CD4-positive, alpha-beta T cell treated with Interleukin-12 subunit alpha and Interleukin-12 subunit beta, for 1 hour (primary cell): ENCODE results near the gene EPSTI1.
"Not testable (repeated sequence)": the region's sequence is repeated elsewhere in the genome, so short reads cannot be mapped to it uniquely, and the experiment has no call there.

Experiments
- DNase-seq: peaks from one replicate; pipeline ENCODE4 v3.0.0-alpha.2; 2020

EPSTI1 gene

DNA sequence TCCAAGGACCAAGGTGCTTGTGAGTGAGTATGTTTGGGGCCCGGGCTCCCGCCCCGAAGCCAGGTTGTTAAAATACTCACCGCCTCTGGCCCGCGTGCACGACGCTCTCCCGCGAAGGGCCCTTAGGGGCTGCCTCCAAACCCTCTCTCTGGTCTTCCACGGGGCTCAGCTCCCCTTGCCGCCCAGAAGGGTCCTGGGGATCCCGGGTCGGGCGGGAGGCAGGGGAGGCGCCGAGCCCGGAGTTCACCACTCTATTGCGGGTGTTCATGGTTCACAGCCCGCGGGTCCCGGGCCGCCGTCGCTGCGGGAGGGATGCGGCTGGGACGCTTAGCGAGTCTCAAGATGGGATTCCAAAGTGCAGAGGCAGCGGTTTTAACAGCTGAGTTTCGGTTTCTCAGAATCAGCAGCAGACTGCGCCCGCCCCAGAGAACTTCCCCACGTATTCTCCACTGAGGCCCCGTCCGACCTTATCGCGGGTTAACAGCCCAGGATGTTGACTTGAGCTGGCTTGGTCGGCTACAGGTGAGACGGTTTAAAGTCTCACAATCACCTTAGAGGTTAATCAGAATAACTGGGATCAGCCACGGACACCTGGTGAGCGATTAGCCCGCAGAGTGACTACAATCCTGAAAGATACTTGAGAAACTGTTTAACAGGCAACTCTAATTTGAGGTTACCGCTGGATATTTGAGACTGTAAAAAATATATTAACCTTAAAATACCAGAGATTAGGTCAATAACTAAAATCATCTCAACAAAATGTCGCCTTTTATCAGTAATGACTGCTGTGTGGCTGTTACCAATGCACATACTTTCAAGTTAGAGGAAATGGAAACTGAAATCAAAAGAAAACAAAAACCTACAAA is at the start of gene EPSTI1:
Gene EPSTI1, minus strand, starts transcription at position 344 of the 866 bp plus-strand sequence. Its CDS starts 76 bp downstream, at position 268.
- peak; percentile 80 for DNase-seq

- no peak for DNase-seq
Observed at GRCh38 chr13:43041369-43041921, 49.4 kb upstream of the EPSTI1 start.

GRCh38 chr13:43040581-43041368 is 48.7 kb upstream of the EPSTI1 start:
- not testable (repeated sequence) for DNase-seq

- no peak for DNase-seq
Observed at GRCh38 chr13:43039966-43040365, 47.9 kb upstream of the EPSTI1 start.

- no peak for DNase-seq
Observed at GRCh38 chr13:43036351-43037250, 44.6 kb upstream of the EPSTI1 start.

- DNase-seq = no peak
Observed at GRCh38 chr13:43033038-43033437, 41.0 kb upstream of the EPSTI1 start.

DNA sequence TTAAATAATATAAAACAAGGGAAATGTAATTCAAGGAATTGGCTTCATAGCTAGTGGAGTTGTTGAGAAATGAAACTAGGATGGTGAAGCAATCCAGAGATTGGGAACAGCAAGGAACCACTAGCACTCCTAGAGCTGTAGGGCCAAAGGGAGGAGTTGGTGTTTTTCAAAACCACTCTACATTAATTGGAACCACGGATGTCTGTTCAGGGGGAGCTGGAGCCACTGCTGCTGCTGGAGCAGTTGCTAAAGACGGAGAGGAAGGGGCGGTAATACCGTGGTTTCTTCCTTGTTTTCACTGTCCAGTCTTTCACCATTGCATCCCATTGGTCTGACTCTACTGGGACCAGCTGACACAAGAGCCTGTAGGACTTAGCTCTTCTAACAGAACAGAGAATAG is 39.8 kb upstream of the EPSTI1 start:
- DNase-seq = no peak

GRCh38 chr13:43030548-43030947 is 38.5 kb upstream of the EPSTI1 start:
- no peak for DNase-seq

GRCh38 chr13:43026262-43026661 is 34.2 kb upstream of the EPSTI1 start:
- DNase-seq = no peak

- peak; percentile 81 for DNase-seq
Observed at GRCh38 chr13:43023289-43023963, 31.4 kb upstream of the EPSTI1 start, which contains the start of gene DNAJC15. Gene DNAJC15 (plus strand): TSS chr13:43023586. CDS start chr13:43023627, 41 bp downstream.

DNA sequence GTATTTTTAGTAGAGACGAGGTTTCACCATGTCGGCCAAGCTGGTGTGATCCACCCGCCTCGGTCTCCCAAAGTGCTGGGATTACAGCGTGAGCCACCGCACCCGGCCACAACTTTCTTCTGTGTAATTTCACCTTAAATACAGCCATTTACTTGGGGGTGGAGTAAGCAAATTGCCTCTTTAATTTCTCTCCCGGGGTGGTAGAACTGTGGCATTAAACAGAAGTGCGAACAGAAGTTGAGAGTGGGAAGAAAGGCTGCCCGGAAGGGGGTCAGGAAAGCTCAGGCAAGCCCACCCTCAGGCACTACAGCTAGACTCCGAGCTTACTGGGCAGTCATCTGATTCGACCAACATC is 30.9 kb upstream of the EPSTI1 start:
- DNase-seq = no peak

- no peak for DNase-seq
Observed at GRCh38 chr13:43021926-43022670, 30.1 kb upstream of the EPSTI1 start.

- no peak for DNase-seq
Observed at GRCh38 chr13:43020794-43021193, 28.8 kb upstream of the EPSTI1 start.

- no peak for DNase-seq
Observed at GRCh38 chr13:43019811-43020210, 27.8 kb upstream of the EPSTI1 start.

DNA sequence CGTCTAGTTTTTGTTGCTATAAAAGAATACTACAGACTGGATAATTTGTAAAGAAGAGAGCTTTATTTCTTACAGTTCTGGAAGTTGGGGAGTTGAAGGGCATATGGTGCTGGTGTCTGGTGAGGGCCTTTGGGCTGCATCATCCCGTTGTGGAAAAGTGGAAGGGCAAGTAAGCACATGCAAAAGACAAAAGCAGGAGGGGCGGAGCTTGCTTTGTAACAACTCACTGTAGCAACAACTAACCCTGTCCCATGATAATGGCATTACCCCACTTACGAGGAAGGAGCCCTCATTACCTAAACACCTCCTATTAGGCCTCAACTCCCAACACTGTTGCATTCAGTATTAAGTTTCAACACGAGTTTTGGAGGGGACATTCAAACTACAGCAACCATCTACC is 24.2 kb upstream of the EPSTI1 start:
- DNase-seq = no peak

- no peak for DNase-seq
Observed at GRCh38 chr13:43014162-43014561, 22.1 kb upstream of the EPSTI1 start.

GRCh38 chr13:43009506-43009905 is 17.5 kb upstream of the EPSTI1 start:
- no peak for DNase-seq

DNA sequence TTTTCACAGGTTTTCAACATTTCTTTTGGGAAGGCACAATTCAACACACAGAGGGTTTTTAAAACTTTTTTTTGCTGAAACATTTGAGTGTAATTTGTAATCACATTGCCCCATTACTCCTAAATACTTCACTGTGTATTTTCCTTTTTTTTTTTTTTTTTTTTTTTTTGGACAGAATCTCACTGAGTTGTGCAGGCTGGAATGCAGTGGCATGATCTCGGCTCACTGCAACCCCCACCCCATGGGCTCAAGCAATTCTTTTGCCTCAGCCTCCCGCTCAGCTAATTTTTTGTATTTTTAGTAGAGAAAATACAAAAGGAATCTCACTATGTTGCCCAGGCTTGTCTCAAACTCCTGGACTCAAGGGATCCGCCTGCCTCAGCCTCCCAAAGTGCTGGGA is 16.6 kb upstream of the EPSTI1 start:
- DNase-seq = no peak

GRCh38 chr13:43006893-43007631 is 15.0 kb upstream of the EPSTI1 start:
- DNase-seq = no peak

DNA sequence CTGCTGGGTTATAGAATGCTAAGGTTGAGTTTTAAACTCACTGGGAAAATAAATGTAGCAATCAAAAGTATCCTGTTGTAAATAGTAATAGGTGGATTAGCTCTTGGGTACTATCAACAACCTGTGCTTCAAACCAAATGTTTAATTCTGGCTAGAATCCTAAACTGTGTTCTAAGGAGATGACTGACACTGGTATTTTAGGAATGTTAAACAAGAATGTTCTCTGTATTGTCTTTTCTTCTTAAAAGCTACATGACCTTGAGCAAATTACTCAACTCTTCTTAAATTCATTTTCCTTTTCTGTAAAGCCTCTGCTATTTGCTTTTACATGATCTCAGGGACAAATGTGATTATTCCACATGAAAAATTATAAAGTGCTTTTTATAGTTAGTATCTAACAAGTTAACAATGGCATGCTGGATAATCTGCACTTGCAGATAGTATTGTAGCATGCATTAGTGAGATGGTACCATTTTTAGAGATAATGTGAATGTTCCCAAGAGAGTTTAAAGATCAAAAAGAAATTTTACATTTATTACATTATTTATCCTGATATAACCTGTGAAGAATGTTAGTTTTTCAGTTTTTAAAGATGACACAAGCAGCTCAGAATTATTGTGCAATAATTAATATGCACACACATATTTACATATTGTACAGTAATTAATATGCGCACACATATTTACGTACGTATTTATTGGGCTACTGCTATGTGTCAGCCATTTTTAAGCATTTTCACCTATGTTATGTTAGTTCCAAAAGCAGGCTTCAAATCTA is 13.6 kb upstream of the EPSTI1 start:
- no peak for DNase-seq
